ENCODE data around the gene NDUFB4. TPM values are rescaled to one million over a fixed set of nuclear protein-coding genes. Genes with fewer than 3 reads are reported as not detected.

The NDUFB4 gene
- total RNA-seq, 1 experiment from 2014 or later, result 96.1 TPM

- H3K4me1 Mint-ChIP-seq (ENCODE audit: insufficient read depth, unreplicated experiment), result peaks cover 15% of the 10 kb centered on the region
- H3K4me3 Mint-ChIP-seq (ENCODE audit: unreplicated experiment), result no peak overlapping the region
- ChIA-PET POLR2A (no interaction called here), CTCF (interaction anchor here (0.5 to 15.6 kb wide), 9 partner anchors 7 to 431 kb away, joined by 3 to 429 read pairs (median 4); no protein-coding TSS in a partner anchor)
- BruUV-seq (replicated peaks), result no TSS peak
- H3K36me3 Mint-ChIP-seq (ENCODE audit: insufficient read depth, unreplicated experiment), result no peaks in the 10 kb centered on the region
- no peak for TF ChIP-seq CTCF (IDR thresholded peaks at IDR 0.05; ENCODE audit: unreplicated experiment)
- intact Hi-C loops (cut with micrococcal nuclease), result no loop called here
- no peaks in the 10 kb centered on the region for H3K27me3 Mint-ChIP-seq (ENCODE audit: insufficient read depth, unreplicated experiment)
- no peak overlapping the region for H3K27ac Mint-ChIP-seq (ENCODE audit: low read depth, unreplicated experiment)
- DNase-seq (ENCODE audit: unreplicated experiment), result no peak
- no peaks in the 10 kb centered on the region for H3K9me3 Mint-ChIP-seq (ENCODE audit: unreplicated experiment)
Measured at GRCh38 chr3:120554812-120555606, 41.1 kb upstream of the NDUFB4 start.

DNA sequence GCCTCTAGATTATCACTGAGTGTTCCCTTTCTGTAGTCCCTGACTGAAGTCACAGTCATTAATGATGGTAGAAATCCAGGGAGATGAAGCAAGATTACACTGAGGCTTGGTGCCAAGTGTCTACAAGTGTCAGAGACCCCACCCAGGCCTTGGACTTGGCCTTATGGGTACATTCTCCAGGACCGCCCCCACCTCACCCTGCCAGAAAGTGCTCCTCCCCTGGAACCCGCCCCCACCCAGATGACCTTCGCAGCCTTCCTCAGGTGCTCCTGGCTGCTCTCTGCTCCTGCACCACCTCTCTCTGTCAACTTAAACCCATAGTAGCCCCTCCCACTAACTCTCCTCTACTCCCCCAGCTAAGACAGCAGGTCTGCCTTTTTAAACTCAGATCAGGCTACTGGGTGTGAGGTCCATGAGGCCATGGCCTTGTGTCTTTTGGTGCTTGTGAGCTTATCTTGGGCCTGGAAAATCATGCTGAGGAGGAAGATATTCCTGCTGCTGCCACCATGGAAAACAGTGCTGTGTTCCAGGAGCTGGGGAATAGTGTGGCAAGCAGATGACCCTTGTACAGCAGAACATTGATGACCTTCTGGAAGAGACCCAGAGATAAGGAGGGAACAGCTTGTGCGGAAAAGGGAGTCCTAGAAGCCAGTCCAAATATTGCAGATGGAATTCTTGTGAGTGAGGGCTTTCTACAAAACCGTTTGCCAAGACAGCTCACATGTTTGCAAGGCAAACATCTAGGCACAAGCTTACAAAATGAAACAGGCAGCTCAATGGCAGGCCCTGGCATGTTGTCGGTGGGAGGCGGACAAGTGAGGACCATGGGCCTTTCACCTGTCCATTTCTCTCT lies 40.3 kb upstream of the NDUFB4 start:
- no TSS peak for BruUV-seq (replicated peaks)
- POLR2A ChIA-PET, result interaction anchor here (0.6 to 1.2 kb wide), 2 partner anchors 120 to 138 kb away, joined by 3 to 5 read pairs; no protein-coding TSS in a partner anchor

DNA sequence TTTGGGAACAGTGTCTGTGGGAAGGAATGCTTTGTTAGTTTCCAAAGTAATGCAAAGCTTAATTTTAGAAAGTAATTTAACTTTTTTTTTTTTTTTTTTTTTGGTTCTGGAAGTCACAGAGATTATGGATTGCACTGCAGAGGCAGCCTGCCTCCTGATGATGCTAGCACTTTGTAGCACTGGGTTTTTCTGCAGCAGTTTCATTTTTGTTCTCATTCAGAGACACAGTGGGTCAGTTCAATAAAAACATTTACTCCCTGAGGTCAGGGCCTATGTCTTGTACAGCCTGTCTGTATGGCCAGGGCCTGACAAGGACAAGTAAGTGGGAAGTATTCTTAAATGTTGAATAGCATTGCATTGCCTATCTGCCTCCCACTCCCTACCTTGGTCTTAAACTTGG lies 39.0 kb upstream of the NDUFB4 start:
- DNase-seq (ENCODE audit: unreplicated experiment), result no peak
- peaks cover 22% of the 10 kb centered on the region for H3K4me1 Mint-ChIP-seq (ENCODE audit: insufficient read depth, unreplicated experiment)
- intact Hi-C loops (cut with micrococcal nuclease), result no loop called here
- peak overlapping the region; percentile 92 for H3K27ac Mint-ChIP-seq (ENCODE audit: low read depth, unreplicated experiment)
- H3K4me3 Mint-ChIP-seq (ENCODE audit: unreplicated experiment), result no peak overlapping the region
- no peaks in the 10 kb centered on the region for H3K9me3 Mint-ChIP-seq (ENCODE audit: unreplicated experiment)
- BruUV-seq (replicated peaks), result no TSS peak
- no peak for TF ChIP-seq CTCF (IDR thresholded peaks at IDR 0.05; ENCODE audit: unreplicated experiment)
- no peaks in the 10 kb centered on the region for H3K36me3 Mint-ChIP-seq (ENCODE audit: insufficient read depth, unreplicated experiment)
- ChIA-PET CTCF (interaction anchor here (0.6 to 15.6 kb wide), 17 partner anchors 13 to 921 kb away, joined by 3 to 429 read pairs (median 4); no protein-coding TSS in a partner anchor), POLR2A (interaction anchor here (0.7 to 1.2 kb wide), 2 partner anchors 139 to 354 kb away, joined by 3 to 5 read pairs; no protein-coding TSS in a partner anchor)
- no peaks in the 10 kb centered on the region for H3K27me3 Mint-ChIP-seq (ENCODE audit: insufficient read depth, unreplicated experiment)

More for the DNA sequence above, 40.3 kb upstream of the NDUFB4 start:
- no peaks in the 10 kb centered on the region for H3K27me3 Mint-ChIP-seq (ENCODE audit: insufficient read depth, unreplicated experiment)
- intact Hi-C loops (cut with micrococcal nuclease), result no loop called here
- no peak for TF ChIP-seq CTCF (IDR thresholded peaks at IDR 0.05; ENCODE audit: unreplicated experiment)
- H3K4me3 Mint-ChIP-seq (ENCODE audit: unreplicated experiment), result no peak overlapping the region
- H3K9me3 Mint-ChIP-seq (ENCODE audit: unreplicated experiment), result no peaks in the 10 kb centered on the region
- CTCF ChIA-PET, result interaction anchor here (0.6 to 15.6 kb wide), 13 partner anchors 10 to 664 kb away, joined by 3 to 429 read pairs (median 4); no protein-coding TSS in a partner anchor
- peaks cover 18% of the 10 kb centered on the region for H3K4me1 Mint-ChIP-seq (ENCODE audit: insufficient read depth, unreplicated experiment)
- H3K36me3 Mint-ChIP-seq (ENCODE audit: insufficient read depth, unreplicated experiment), result no peaks in the 10 kb centered on the region
- no peak overlapping the region for H3K27ac Mint-ChIP-seq (ENCODE audit: low read depth, unreplicated experiment)
- no peak for DNase-seq (ENCODE audit: unreplicated experiment)

Measured in MCF 10A (cell line).